Activated CD4-positive, CD25-positive, alpha-beta regulatory T cell (primary cell): ENCODE results near the gene IVNS1ABP.
"Not testable (repeated sequence)": the region's sequence is repeated elsewhere in the genome, so short reads cannot be mapped to it uniquely, and the experiment has no call there.

ENCODE experiments used
- DNase-seq, 4 experiments: peaks; one replicate each; lab custom pipeline; 2025; lab: John Stamatoyannopoulos, UW

The IVNS1ABP gene

DNA sequence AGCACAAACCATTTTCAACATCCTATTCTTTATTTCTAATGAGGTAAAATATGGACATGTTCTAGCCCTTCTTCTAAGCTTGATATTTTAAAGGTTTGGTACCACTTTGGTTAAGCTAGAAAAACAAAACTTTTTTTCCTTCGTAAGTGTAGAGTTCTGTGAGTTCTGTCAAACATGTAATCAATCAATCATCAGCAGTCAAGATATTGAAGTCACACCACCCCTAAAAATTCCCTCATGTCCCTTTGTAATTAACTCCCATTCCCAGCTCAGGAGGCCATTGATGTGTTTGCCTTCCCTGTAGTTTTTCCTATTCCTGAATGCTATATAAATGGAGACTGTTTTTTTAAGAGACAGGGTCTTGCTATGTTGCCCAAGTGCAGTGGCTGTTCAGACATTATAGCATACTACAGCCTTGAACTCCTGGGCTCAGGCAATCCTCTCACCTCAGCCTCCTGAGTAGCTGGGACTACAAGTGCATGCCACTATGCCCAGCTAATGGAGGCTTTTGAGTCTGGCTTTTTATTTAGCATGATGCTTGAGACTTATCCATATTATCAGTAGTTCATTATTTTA is 23.0 kb downstream of the IVNS1ABP start:
- no peak for DNase-seq

DNA sequence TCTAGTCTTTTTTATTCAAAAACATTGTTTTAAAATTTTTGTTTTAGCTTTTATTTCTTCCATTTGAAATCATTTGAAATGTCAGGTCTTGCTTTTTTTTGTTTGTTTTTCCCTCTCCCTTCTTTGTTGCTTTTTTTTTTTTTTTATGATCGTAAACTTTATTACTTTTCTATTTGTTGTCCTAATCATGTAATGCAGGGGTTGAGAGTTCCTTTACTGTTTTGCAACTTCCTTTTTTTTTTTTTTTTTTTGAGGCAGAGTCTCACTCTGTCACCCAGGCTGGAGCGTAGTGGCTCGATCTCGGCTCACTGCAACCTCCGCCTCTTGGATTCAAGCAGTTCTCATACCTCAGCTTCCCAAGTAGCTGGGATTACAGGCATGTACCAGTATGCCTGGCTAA is 24.8 kb downstream of the IVNS1ABP start:
- no peak for DNase-seq

DNA sequence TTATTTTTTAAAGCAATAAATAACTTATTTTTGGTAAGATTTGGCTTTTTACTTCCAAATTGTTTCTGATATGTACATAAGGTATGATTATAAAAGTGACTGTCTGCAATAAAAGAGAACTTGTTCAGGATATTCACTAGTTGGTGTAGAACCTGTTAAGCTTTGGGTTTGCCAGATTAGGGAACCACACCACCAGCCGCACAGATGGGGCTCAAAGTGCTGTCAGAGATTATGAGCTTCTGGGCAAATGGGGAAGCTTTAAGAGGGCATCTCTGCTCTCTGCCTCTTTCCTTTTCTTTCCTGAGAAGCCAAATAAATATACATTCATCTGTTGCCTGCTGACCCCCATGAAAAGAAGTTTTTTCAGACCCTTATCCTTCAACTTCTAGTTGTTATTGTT is 25.4 kb downstream of the IVNS1ABP start:
- DNase-seq: no peak

DNA sequence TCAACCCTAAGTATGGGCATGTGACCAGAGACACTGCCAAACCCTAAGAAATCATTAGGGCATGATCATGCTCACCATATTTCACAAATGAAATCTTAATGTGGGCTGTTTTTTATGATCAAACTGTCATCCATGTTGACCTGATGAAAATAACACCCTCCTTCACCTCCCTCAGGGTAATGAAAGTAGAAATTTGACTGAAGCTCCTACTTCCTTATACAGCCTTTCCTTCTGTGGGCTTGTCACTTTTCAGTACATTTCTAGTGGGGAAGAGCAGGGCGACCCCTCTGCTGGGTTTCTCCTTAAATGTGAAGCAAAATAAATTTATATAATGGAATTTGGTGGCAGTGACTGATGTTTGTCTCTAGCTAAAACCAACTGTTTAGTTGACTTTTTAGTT is 25.9 kb downstream of the IVNS1ABP start:
- no peak for DNase-seq

DNA sequence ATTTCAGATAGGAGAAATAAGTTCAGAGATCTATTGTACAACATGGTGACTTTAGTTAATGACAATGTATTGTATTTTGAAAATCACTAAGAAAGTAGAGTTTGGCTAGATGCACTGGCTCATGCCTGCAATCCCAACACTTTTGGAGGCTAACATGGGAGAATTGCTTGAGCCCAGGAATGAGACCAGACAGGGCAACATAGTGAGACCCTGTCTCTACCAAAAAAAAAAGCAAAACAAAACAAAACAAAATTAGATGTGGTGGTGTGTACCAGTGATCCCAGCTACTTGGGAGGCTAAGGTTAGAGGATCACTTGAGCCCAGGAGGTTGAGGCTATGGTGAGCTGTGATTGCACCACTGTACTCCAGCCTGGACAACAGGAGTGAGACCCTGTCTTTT is 27.2 kb downstream of the IVNS1ABP start:
- DNase-seq: no peak

DNA sequence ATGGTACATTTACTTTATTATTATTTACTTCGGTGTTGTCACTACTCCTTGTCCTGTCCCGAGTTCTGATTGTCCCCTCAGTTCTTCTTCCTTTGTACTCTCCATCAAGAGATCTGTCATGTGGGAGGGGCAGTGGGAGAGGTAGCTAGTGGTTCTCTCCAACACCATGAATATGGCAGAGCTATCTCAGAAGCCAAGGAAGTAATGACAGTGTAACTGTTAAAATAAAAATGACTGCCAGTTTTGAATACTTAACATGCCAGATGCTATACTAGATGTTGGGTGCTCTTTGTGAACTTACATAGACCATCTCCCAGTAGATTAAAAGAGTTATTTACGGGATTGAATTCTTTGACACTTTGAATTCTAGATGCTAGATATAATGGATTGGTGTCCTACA is 28.6 kb downstream of the IVNS1ABP start:
- DNase-seq: no peak

DNA sequence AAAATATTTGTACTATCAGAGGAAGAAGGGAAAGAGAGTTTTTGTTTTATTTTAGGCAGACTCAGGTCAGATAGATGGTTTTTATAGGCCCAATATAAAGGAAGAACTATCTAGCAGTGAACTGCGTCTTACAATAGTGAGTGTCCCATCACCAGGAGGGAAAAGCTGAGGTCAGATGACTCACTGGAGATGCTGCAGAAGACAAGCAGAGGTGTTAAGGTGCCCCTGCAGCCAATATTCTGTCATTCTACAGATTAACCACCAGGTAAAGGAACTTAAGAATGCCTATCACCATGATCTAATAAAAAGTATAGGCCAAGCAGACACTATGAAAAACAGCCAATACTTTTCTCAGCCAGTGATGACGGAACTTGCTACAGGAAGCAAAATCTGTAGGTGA is 29.6 kb downstream of the IVNS1ABP start:
- no peak for DNase-seq

DNA sequence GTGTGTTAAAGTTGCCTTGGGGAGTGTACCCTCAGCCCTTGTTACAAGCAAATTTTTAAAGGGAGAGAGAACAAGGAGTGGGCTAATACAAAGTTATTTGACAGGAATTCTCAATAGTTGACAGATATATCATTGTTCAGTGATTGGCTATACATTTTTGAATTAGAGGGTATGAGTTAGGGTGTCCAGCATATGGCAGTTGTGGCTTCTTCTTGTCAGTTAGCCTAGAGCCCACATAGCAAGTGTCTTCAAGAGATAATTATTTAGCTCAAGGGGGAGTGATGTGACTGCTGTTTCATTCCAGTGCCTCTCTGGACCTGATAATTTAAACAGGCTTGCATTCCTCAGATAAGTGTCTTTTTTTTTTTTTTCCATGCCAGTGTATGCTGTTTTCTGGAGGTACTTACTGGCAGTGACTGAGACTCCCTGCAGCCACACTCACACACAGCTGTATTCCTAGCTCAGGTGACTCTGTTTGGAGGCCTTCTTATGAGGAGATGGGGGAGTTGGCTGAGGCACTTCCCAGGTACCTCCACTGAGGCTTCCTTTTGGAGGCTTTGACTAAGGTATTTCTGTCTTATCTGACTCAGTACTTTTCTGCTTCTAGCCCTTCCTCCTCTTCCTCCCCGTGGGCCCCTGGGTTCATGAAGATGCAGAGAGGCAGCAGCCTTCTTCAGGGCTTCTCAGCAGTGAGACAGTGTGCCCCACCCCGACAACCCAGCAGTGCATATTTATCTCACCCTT is 32.3 kb downstream of the IVNS1ABP start:
- DNase-seq: no peak

DNA sequence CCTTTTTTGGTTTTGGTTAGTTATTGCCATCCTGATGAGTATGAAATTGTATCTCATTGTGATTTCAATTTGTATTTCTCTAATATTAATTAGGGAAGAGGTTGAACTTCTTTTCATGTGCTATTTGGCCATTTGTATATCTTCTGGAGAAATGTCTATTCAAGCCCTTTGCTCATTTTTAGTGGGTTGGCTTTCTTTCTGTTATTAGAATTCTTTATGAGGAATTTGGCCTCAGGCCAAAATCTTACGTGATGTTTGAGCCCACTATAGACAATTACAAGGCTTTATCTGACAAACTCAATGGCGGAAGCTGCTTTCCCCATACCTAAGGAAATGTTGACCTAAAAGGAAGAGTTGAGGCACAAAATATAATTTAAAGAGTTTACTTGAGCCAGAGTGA is 32.9 kb downstream of the IVNS1ABP start:
- DNase-seq: no peak

DNA sequence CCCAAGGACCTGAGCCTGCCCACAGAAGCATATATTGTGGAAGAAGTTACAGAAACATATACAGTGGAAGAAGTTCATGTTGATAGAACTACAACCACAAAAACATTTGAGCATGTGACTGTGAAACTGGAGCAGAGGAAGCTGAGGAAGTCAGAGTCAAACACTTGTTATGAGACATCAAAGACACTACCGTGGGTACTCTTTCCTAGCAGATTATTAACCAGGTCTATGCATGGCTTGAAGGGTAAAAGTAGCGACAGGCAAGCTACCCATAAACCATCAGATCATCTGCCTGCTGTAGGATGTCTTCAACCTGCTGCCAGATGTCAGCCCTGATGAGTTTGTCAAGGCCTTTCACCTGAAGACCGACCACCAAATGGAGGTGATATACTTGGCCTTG is 35.8 kb downstream of the IVNS1ABP start:
- no peak for DNase-seq

DNA sequence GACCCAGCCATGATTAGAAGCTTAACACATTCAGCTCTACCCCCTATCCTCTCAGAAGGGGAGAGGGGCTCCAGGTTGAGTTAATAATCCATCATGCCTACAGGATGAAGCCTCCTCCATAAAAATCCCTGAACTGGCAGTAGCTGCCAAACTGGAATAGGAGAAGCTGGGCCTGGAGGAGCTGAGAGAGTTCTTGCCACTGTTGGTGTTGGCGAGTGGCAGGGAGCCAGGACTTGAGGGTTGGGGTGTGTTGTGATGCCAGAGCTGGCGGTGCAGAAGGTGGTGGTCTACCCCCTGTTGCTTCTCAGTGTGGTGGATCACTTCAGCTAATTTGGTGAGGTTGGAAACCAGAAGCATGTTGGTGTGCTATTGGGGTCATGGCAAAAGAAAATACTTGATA is 36.5 kb downstream of the IVNS1ABP start:
- DNase-seq: no peak

DNA sequence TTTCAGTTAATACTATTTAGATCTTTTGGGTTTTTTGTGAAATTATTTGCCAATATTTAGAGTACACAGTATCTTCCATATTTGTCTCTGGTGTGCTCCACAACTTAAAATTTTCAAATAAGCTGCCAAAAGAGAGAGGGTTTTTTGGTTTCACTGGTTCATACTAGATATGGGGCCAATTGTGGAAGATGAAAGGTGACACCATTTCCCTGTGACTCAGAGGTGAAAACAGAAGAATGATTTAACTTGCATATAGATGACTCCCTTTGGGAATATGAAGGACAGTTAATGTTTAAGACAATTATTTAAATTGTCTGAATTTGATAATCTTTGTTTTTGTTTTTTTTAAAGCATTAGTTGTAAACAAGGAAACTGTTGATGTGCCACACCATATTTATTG is 37.5 kb downstream of the IVNS1ABP start:
- DNase-seq: no peak

DNA sequence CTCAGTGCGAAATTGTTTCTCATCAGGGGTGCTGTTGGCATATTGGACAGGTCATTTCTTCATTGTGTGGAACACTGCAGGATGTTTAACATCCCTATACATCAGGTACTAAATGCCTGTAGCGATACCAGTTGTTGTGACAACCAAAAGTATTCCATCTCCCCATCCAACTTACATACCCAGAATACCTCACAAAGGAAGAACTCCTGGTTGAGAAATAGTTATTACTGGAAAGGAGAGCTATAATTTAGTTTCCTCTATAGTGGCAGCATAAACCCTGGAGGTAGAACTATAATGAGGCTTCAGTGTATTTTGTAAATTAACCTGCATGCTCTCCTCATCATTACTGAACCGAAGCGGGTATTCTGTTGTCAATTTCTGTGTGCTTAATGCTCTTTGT is 45.1 kb downstream of the IVNS1ABP start:
- no peak for DNase-seq

DNA sequence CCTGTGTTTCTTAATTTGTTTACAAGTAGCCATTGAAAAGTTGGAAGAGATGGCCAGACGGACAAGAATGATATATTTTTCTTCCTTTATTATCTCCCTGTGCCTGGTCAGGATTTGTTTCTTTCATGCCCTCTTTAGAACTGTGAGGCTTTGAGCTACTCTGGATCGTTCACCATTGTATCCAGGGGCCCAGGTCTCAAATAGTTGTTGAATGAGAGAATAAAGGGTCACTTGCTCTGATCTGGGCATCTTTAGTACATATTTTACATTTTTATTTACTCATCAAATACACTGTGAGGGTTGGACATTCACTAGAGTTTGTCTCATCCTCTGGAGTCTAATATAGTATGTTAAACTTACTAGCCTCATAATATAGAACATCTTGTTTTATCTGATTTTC is 48.7 kb downstream of the IVNS1ABP start:
- DNase-seq: no peak

DNA sequence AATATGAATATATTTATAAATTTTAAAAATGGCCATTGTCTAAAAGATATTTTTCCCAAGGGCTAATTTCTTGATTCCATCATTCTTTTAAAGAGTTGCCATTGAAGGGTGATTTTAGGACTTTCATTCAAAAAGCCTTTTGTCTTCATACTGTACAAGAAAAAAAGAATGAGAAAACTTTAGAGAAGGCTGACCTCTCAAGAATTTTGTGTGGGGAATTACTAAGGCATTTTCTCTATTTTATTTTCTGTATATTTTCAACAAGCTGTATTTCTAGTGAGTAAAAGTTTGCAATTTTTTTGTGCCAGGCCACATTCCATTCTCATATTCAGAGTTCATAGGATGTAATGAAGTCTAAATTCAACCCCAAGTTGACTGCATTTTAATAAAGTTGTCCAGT is 49.3 kb downstream of the IVNS1ABP start:
- no peak for DNase-seq

DNA sequence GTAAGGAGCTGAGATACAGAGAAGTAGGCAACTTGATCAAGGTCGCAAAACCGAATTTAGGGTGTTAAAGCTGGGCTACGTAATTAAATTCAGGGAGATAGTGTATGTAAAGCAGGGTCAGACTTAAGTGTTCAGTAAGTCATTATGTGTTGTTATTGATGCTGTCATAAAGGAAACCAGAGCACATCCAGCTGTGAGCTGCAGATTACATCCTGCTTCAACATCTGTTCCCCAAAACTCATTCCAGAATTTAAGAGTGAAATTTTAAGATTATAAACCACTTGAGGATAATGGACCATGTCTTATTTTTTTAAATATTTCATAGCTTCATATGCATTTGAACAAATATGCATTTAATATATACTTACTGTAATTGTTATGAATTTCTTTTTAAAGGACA is 49.7 kb downstream of the IVNS1ABP start:
- DNase-seq: no peak

DNA sequence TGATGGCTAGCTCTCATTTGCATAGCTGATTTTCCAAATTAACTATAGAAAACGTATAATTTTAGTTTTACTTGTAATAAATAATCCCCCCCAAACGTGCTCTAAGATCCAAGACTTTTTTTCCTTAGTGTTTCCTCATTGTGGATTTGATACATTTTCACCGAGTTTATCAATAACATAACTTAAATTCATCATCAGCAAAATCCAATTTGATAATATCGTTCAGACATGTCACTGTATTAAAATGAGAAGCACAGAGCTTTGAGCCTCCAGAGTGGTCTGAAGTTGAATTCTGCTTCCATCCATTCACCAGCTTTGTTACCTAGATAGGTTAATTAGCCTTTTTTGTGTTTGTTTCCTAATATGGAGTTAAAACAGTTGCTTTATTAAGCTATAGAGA is 51.7 kb downstream of the IVNS1ABP start:
- no peak for DNase-seq

DNA sequence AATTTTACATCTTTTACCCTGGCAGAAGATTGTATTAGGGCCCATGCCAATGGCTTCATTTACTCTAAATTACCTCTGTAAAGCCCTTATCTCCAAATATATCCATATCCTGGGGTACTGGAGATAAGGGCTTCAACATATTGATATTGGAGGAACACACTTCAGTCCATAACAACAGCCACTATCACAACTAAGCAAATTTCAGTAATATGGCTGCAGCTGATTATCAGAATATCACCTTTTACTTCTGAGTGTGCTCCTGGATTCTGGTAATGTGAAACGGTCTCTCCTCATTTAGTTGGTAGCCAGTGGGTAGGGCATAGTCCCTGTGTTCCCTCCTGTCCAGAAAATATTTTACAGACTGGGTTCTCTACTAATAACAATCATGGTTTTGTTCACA is 53.3 kb downstream of the IVNS1ABP start:
- DNase-seq: no peak

DNA sequence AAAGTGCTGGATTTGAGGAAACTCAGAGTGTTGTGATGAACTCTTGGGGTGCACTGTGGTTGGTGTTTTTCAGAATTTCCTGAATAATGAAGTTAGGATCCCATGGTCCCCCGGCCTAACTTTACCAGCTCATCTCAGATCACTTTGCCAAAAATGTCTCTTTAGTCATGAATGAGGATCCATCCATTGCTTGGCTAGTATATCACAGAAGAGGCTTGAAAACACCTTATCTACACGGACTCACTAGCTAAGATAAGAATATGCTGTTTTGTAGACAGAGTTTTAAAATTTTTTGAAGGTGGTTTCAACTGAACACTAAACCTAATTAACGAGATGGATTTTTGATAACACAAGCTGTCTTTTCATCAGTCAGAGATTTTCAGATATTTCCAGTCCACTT is 53.8 kb downstream of the IVNS1ABP start:
- no peak for DNase-seq

DNA sequence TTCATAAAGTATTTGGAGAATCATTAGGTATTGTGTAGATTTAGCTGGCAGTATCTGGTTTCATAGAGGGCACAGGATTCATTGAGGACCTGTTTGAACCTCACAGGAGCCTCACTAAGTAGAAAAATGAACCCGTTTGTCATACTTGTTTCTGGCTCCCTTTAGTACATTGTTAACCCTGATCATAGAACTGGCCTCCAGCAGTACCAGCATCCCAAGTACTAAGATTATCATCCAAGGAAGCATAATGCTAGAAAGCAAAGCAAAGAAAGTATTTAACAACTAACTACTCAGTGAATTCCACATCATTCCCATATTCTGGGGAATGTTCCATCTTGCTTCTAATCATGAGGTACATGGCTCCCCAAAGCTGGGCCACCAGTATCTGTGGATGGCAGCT is 54.9 kb downstream of the IVNS1ABP start:
- DNase-seq: no peak

DNA sequence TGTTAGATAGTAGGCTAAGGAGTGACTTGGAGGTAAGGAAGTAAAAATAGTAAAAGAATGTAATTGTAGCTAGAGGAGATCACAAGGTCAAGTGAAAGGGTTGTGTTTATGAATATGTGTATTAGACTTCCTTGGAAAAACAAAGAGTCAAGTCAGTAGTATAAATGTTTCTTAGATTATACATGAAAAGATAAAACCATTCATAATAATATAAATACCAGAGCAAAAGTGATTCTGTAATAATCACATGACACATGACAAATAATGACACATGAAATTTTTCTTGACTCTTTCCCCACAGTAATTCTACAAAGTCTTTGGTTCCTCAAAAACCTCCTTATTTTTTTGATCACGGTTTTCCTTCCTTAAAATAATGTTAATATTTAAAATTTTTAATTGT is 56.4 kb downstream of the IVNS1ABP start:
- no peak for DNase-seq

DNA sequence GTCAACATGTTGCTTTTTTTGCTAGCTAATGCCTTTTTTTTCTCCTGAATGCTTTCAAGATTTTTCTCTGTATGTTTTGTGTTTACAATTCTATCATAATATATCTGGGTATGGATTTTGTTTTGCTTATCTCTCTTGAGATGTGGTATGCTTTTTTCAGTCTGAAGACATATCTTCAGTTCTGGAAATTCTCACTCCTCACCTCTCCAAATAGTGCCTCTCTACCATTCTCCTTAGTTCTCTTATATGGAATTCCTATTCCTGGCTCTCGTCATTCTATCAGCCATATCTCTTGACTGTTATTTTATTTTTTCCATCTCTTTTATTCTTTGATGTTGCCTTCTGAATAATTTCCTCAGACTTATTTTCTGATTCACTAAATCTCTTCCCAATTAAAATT is 58.4 kb downstream of the IVNS1ABP start:
- no peak for DNase-seq

DNA sequence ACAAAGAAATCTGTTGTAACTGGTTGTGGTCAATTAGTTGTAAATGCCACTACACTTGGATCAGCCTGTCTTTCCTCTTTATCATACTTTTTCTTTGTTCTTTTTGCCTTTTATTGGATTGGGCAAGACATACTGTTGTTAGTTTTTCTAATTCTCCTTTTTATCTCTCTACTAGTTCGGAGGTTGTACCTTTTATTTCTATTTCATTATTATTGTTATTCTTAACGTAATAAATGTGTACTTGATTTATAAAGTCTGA is 59.2 kb downstream of the IVNS1ABP start:
- DNase-seq: no peak

DNA sequence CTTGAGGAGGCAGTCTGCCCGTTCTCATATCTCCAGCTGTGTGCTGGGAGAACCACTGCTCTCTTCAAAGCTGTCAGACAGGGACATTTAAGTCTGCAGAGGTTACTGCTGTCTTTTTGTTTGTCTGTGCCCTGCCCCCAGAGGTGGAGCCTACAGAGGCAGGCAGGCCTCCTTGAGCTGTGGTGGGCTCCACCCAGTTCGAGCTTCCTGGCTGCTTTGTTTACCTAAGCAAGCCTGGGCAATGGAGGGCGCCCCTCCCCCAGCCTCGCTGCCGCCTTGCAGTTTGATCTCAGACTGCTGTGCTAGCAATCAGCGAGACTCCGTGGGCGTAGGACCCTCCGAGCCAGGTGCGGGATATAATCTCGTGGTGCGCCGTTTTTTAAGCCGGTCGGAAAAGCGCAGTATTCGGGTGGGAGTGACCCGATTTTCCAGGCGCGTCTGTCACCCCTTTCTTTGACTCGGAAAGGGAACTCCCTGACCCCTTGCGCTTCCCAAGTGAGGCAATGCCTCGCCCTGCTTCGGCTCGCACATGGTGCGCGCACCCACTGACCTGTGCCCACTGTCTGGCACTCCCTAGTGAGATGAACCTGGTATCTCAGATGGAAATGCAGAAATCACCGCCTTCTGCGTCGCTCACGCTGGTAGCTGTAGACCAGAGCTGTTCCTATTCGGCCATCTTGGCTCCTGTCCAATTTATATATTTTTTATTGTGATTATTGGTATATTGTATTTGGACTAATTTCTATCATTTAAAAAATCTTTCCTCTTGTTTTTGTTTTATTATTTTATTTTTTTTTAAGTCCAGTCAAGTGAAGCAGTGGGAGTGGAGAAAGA is 59.7 kb downstream of the IVNS1ABP start:
- not testable (repeated sequence) for DNase-seq
